ENCODE data around the gene POLR1B. TPM values are rescaled to one million over a fixed set of nuclear protein-coding genes. Genes with fewer than 3 reads are reported as not detected.

The POLR1B gene
- total RNA-seq, 4 donors from 2014 or later = 13.0 to 18.1 (median 13.3) TPM

GRCh38 chr2:112583497-112584133 lies 41.4 kb downstream of the POLR1B start:
- H3K27ac ChIP-seq = peak overlapping the region; percentile 93 to 99 (median 96)
- ATAC-seq (no peak), DNase-seq (no peak)
- no peak for TF ChIP-seq CTCF (IDR thresholded peaks at IDR 0.05 in 4 of 5, conservative IDR thresholded peaks at IDR 0.05 in 1 of 5)
- TF ChIP-seq POLR2A (IDR thresholded peaks at IDR 0.05) = no peak
- H3K4me1 ChIP-seq = peaks cover 34 to 40% of the 10 kb centered on the region in 2 donors
- H3K27me3 ChIP-seq = no peaks in the 10 kb centered on the region
- H3K9me3 ChIP-seq = no peaks in the 10 kb centered on the region
- H3K4me3 ChIP-seq = peak overlapping the region; percentile 70 to 86 (median 76)
- H3K36me3 ChIP-seq = peaks cover 0 to 16% of the 10 kb centered on the region in 2 donors
- in situ Hi-C loops (cut with MboI; ENCODE audit: low sequenced_read_pairs in 4 of 4) = loop anchor here (5.0 to 25.0 kb wide), 3 partner anchors 99 to 321 kb away; partner anchors contain the start of genes TTL (in 3 of the 4) and ZC3H8 (in 1 of the 4)
- intact Hi-C loops (cut with DNase I; ENCODE audit: low total_unique reads) = loop anchor here (1.0 to 2.0 kb wide), 4 partner anchors 41 to 529 kb away; partner anchors contain the start of genes POLR1B, SLC20A1 and TMEM87B

- TF ChIP-seq CTCF (IDR thresholded peaks at IDR 0.05 in 4 of 5, conservative IDR thresholded peaks at IDR 0.05 in 1 of 5) (peak in 3 of 5 experiments; percentile 6 to 24 (median 21)), POLR2A (IDR thresholded peaks at IDR 0.05) (peak; percentile 72 to 78)
- peaks cover 0 to 16% of the 10 kb centered on the region in 2 donors for H3K36me3 ChIP-seq
- no peaks in the 10 kb centered on the region for H3K27me3 ChIP-seq
- in situ Hi-C loops (cut with MboI; ENCODE audit: low sequenced_read_pairs in 4 of 4) = loop anchor here (5.0 to 25.0 kb wide), 3 partner anchors 100 to 322 kb away; partner anchors contain the start of genes TTL (in 3 of the 4) and ZC3H8 (in 1 of the 4)
- no peaks in the 10 kb centered on the region for H3K9me3 ChIP-seq
- DNase-seq (peak; percentile 93 to 95), ATAC-seq (peak; percentile 84)
- H3K27ac ChIP-seq = peak within 1 kb of the TSS; percentile 93 to 99 (median 96)
- peak within 1 kb of the TSS; percentile 70 to 86 (median 76) for H3K4me3 ChIP-seq
- peaks cover 39 to 40% of the 10 kb centered on the region in 2 donors for H3K4me1 ChIP-seq
- intact Hi-C loops (cut with DNase I; ENCODE audit: low total_unique reads) = loop anchor here (1.0 to 2.0 kb wide), 3 partner anchors 60 to 530 kb away; partner anchors contain the start of genes SLC20A1 and TMEM87B
Observed at GRCh38 chr2:112584134-112584890, 42.0 kb downstream of the POLR1B start, which contains the start of gene CHCHD5. CHCHD5 (plus strand) TSS chr2:112584609; CDS start chr2:112584648, 39 bp downstream.

- intact Hi-C loops (cut with DNase I; ENCODE audit: low total_unique reads) = loop anchor here (1.0 to 5.0 kb wide), 5 partner anchors 60 to 963 kb away; partner anchors contain the start of genes SLC20A1 and TMEM87B
- TF ChIP-seq POLR2A (IDR thresholded peaks at IDR 0.05) = peak in 1 of 2 donors; percentile 37
- TF ChIP-seq CTCF (IDR thresholded peaks at IDR 0.05 in 4 of 5, conservative IDR thresholded peaks at IDR 0.05 in 1 of 5) = no peak
- Histone ChIP-seq H3K4me1 (peaks cover 39 to 40% of the 10 kb centered on the region in 2 donors), H3K27ac (peak overlapping the region; percentile 93 to 99 (median 96)), H3K36me3 (peaks cover 0 to 19% of the 10 kb centered on the region in 2 donors), H3K4me3 (peak overlapping the region; percentile 70 to 86 (median 76)), H3K9me3 (no peaks in the 10 kb centered on the region), H3K27me3 (no peaks in the 10 kb centered on the region)
- no peak for DNase-seq
- no peak for ATAC-seq
- in situ Hi-C loops (cut with MboI; ENCODE audit: low sequenced_read_pairs in 4 of 4) = loop anchor here (5.0 to 25.0 kb wide), 3 partner anchors 100 to 323 kb away; partner anchors contain the start of genes TTL (in 3 of the 4) and ZC3H8 (in 1 of the 4)
Observed at GRCh38 chr2:112584891-112585250, 42.6 kb downstream of the POLR1B start.

- no peak for DNase-seq
- in situ Hi-C loops (cut with MboI; ENCODE audit: low sequenced_read_pairs in 4 of 4) (loop anchor here in 2 of 4 donors (10.0 to 25.0 kb wide), 2 partner anchors 101 to 323 kb away; partner anchors contain the start of genes TTL (in 1 of the 2) and ZC3H8 (in 1 of the 2)), intact Hi-C loops (cut with DNase I; ENCODE audit: low total_unique reads) (loop anchor here (1.0 to 5.0 kb wide), 4 partner anchors 59 to 963 kb away; partner anchors contain the start of genes SLC20A1 and TMEM87B)
- no peak for ATAC-seq
- peaks cover 0 to 19% of the 10 kb centered on the region in 2 donors for H3K36me3 ChIP-seq
- peaks cover 39 to 40% of the 10 kb centered on the region in 2 donors for H3K4me1 ChIP-seq
- no peaks in the 10 kb centered on the region for H3K27me3 ChIP-seq
- peak overlapping the region; percentile 93 to 99 (median 96) for H3K27ac ChIP-seq
- H3K9me3 ChIP-seq = no peaks in the 10 kb centered on the region
- no peak for TF ChIP-seq CTCF (IDR thresholded peaks at IDR 0.05 in 4 of 5, conservative IDR thresholded peaks at IDR 0.05 in 1 of 5)
- TF ChIP-seq POLR2A (IDR thresholded peaks at IDR 0.05) = no peak
- H3K4me3 ChIP-seq = peak overlapping the region; percentile 70 to 86 (median 76)
Observed at GRCh38 chr2:112585400-112585799, 43.1 kb downstream of the POLR1B start.

Measured in gastrocnemius medialis (tissue), 4 donors.